ENCODE measurements around the gene FBXO2.

FBXO2 gene

DNA sequence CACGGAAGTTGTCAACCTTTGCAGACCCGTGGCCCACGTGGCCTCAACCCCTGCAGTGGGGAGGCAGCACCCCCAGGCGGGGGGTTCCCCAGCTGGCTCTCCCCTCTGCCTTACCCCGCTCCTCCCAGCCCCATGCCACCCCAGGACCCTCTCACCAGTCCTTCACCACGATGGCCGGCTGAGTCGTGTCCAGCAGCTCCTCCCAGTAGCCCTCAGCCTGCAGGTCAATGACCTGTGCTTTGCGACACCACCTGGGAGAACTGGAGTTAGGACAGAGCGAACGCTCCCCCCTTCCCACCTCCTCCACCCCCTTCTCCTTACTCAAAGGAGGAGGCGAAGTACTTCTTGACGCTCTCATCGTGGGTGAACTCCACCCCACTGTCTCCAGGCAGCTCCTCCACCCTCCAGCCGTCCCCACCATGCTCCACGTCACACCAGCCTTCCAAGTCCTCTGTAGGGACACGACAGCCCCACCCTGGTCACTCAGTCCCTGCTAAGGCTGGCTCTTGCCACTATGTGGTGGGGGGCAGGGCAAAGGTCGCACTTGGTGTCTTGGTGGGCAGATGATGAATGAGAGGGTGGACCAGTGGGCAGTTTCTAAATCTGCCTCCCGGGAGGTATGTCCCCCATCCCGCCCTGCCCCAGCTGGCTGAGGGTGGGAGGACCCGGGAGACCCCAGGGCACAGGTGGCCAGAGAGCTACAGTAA, 4.5 kb downstream of the FBXO2 start (continued):
- TF ChIP-seq ZNF565 (CRISPR knock-in tag; conservative IDR thresholded peaks at IDR 0.05; ENCODE audit: low read depth) (no peak), ISL1 (CRISPR knock-in tag; IDR thresholded peaks at IDR 0.05) (no peak)

DNA sequence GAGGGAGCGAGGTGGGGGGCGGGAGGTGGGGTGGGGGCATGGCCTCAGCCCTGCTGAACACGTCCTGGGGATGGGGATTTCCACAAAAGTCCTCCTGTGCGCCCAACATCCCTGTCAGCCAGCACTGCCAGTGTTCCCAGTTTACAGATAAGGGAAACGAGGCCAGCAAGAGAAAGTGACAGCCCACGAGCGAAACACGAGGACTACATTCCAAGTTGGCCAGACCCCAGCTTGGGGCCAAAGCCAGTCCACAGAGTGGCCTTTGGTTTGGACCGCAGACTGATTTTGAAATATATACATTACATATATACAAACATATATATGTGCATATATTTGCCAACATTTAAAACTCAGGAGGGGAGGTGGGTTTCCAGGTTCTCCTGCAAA, 5.0 kb downstream of the FBXO2 start:
- TF ChIP-seq, protein P1, sequence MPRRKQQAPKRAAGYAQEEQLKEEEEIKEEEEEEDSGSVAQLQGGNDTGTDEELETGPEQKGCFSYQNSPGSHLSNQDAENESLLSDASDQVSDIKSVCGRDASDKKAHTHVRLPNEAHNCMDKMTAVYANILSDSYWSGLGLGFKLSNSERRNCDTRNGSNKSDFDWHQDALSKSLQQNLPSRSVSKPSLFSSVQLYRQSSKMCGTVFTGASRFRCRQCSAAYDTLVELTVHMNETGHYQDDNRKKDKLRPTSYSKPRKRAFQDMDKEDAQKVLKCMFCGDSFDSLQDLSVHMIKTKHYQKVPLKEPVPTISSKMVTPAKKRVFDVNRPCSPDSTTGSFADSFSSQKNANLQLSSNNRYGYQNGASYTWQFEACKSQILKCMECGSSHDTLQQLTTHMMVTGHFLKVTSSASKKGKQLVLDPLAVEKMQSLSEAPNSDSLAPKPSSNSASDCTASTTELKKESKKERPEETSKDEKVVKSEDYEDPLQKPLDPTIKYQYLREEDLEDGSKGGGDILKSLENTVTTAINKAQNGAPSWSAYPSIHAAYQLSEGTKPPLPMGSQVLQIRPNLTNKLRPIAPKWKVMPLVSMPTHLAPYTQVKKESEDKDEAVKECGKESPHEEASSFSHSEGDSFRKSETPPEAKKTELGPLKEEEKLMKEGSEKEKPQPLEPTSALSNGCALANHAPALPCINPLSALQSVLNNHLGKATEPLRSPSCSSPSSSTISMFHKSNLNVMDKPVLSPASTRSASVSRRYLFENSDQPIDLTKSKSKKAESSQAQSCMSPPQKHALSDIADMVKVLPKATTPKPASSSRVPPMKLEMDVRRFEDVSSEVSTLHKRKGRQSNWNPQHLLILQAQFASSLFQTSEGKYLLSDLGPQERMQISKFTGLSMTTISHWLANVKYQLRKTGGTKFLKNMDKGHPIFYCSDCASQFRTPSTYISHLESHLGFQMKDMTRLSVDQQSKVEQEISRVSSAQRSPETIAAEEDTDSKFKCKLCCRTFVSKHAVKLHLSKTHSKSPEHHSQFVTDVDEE (CRISPR knock-in tag; IDR thresholded peaks at IDR 0.05): no peak
- TF ChIP-seq TCF4 (CRISPR knock-in tag; IDR thresholded peaks at IDR 0.05; ENCODE audit: borderline replicate concordance) (no peak), OSR1 (CRISPR knock-in tag; IDR thresholded peaks at IDR 0.05) (no peak), ARNTL (CRISPR knock-in tag; IDR thresholded peaks at IDR 0.05; ENCODE audit: borderline replicate concordance, low read depth) (no peak), PPARA (CRISPR knock-in tag; IDR thresholded peaks at IDR 0.05; ENCODE audit: borderline replicate concordance) (no peak), ZC3H10 (CRISPR knock-in tag; IDR thresholded peaks at IDR 0.05) (no peak), ZNF8 (CRISPR knock-in tag; IDR thresholded peaks at IDR 0.05) (no peak), ZFP3 (CRISPR knock-in tag; IDR thresholded peaks at IDR 0.05) (no peak), ESRRG (CRISPR knock-in tag; IDR thresholded peaks at IDR 0.05) (no peak), CSDC2 (CRISPR knock-in tag; IDR thresholded peaks at IDR 0.05) (no peak)
- TF ChIP-seq, protein P2, sequence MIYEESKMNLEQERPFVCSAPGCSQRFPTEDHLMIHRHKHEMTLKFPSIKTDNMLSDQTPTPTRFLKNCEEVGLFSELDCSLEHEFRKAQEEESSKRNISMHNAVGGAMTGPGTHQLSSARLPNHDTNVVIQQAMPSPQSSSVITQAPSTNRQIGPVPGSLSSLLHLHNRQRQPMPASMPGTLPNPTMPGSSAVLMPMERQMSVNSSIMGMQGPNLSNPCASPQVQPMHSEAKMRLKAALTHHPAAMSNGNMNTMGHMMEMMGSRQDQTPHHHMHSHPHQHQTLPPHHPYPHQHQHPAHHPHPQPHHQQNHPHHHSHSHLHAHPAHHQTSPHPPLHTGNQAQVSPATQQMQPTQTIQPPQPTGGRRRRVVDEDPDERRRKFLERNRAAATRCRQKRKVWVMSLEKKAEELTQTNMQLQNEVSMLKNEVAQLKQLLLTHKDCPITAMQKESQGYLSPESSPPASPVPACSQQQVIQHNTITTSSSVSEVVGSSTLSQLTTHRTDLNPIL (CRISPR knock-in tag; IDR thresholded peaks at IDR 0.05; ENCODE audit: low read depth): no peak
- TF ChIP-seq, protein P3, sequence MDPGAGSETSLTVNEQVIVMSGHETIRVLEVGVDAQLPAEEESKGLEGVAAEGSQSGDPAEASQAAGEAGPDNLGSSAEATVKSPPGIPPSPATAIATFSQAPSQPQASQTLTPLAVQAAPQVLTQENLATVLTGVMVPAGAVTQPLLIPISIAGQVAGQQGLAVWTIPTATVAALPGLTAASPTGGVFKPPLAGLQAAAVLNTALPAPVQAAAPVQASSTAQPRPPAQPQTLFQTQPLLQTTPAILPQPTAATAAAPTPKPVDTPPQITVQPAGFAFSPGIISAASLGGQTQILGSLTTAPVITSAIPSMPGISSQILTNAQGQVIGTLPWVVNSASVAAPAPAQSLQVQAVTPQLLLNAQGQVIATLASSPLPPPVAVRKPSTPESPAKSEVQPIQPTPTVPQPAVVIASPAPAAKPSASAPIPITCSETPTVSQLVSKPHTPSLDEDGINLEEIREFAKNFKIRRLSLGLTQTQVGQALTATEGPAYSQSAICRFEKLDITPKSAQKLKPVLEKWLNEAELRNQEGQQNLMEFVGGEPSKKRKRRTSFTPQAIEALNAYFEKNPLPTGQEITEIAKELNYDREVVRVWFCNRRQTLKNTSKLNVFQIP (CRISPR knock-in tag; IDR thresholded peaks at IDR 0.05; ENCODE audit: borderline replicate concordance, low read depth): no peak
- TF ChIP-seq, protein P4, sequence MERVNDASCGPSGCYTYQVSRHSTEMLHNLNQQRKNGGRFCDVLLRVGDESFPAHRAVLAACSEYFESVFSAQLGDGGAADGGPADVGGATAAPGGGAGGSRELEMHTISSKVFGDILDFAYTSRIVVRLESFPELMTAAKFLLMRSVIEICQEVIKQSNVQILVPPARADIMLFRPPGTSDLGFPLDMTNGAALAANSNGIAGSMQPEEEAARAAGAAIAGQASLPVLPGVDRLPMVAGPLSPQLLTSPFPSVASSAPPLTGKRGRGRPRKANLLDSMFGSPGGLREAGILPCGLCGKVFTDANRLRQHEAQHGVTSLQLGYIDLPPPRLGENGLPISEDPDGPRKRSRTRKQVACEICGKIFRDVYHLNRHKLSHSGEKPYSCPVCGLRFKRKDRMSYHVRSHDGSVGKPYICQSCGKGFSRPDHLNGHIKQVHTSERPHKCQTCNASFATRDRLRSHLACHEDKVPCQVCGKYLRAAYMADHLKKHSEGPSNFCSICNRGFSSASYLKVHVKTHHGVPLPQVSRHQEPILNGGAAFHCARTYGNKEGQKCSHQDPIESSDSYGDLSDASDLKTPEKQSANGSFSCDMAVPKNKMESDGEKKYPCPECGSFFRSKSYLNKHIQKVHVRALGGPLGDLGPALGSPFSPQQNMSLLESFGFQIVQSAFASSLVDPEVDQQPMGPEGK (CRISPR knock-in tag; IDR thresholded peaks at IDR 0.05; ENCODE audit: borderline replicate concordance): no peak
- TF ChIP-seq, protein P5, sequence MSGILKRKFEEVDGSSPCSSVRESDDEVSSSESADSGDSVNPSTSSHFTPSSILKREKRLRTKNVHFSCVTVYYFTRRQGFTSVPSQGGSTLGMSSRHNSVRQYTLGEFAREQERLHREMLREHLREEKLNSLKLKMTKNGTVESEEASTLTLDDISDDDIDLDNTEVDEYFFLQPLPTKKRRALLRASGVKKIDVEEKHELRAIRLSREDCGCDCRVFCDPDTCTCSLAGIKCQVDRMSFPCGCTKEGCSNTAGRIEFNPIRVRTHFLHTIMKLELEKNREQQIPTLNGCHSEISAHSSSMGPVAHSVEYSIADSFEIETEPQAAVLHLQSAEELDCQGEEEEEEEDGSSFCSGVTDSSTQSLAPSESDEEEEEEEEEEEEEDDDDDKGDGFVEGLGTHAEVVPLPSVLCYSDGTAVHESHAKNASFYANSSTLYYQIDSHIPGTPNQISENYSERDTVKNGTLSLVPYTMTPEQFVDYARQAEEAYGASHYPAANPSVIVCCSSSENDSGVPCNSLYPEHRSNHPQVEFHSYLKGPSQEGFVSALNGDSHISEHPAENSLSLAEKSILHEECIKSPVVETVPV (CRISPR knock-in tag; IDR thresholded peaks at IDR 0.05): no peak
- no peak for ATAC-seq

DNA sequence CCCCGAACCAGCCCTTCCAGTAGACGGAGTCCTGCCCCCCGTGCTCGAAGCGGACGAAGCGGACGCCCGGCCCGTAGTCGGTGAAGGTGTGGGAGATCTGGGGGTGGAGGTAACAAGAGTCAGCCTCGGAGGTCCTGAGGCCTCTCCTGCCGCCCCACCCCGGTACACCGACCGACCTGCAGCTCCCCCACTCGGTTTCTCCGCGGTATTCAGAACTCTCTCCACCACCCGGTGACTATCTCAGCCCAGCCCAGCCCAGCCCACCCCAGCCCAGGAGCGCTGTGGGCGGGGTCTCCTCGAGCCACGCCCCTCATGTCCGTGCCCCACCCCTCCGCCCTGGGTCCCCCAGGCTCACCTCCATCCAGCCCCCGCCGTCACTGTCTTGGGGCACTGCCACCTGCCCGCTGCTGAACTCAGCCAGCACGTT, 5.5 kb downstream of the FBXO2 start:
- no peak for TF ChIP-seq ZNF8 (CRISPR knock-in tag; IDR thresholded peaks at IDR 0.05)
- TF ChIP-seq, protein P4 (CRISPR knock-in tag; IDR thresholded peaks at IDR 0.05; ENCODE audit: borderline replicate concordance): no peak
- TF ChIP-seq, protein P3 (CRISPR knock-in tag; IDR thresholded peaks at IDR 0.05; ENCODE audit: borderline replicate concordance, low read depth): no peak
- TF ChIP-seq TOX (CRISPR knock-in tag; IDR thresholded peaks at IDR 0.05; ENCODE audit: borderline replicate concordance): no peak
- TF ChIP-seq ISL1 (CRISPR knock-in tag; IDR thresholded peaks at IDR 0.05): no peak
- no peak for ATAC-seq
